Stimulated activated CD8-positive, alpha-beta memory T cell treated with anti-CD3 and anti-CD28 coated beads, Interleukin-2, amount 100 ng/mL, for 1 hour (primary cell): Measurements from ENCODE around the gene MAFG.

ENCODE experiments used
- DNase-seq, 2 donors: peaks; one replicate each; pipeline ENCODE4 v3.0.0-alpha.2; 2020; ENCODE audit warnings: low read depth in 2 of 2

The MAFG gene

DNA sequence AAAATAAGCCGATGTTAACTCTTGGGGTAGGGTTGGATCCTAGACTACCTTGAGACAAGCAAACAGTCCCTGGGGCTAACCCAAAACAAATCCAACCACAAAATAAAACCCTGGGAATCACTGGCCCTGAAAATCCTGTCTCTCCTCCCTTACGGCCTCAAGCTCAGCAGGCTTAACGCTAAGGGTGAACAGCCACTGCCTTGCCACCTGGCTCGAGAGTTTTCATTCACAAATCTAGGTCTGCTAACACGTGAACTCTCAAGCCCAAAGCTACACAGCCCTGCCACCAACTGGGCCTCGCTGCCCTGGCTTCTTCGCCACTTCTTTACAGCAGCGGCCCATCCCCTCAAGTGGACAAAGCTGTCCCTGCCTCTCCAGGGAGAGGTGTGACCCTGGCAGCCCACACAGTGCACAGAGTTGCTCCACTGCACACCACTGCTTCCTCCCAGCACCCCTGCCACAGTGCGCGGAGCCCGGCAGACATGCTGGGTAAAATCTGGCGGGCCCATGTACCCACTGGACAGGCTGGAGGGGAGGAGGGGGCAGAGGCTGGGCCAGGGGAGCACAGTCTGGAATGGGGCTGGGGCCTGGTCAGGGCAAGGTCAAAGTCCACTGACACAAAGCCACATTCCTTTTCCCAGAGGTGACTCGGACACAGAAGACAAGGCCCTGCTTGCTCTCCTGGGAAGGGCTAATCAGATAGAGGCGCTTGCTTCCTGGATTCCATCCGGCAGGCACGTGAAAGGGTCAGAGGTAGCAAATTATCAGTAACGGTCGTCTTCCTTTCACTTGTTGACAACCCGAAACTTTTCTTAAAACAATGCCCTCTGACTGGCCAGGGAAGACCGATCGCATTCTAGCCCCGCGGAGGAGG is 17.3 kb downstream of the MAFG start:
- DNase-seq, result no peak

DNA sequence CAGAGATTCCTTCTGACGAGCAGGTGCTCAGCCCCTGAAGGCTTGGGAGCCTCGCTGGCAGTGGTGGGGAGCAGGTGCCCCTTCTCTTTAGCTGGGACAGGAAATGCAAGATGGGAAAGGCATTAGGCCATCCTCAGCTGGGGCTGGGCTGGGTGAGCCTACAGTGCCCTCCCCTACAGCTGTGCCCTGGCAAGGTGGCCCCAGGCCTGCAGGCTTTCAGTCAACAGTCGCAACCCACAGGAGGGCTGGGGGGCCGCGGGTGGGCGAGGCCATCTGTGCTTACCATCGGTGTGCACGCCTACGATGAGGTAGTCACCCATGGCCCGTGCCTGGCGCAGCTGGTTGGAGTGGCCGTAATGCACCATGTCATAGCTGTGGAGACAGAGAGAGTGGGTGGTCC is 18.3 kb downstream of the MAFG start:
- DNase-seq, result no peak

DNA sequence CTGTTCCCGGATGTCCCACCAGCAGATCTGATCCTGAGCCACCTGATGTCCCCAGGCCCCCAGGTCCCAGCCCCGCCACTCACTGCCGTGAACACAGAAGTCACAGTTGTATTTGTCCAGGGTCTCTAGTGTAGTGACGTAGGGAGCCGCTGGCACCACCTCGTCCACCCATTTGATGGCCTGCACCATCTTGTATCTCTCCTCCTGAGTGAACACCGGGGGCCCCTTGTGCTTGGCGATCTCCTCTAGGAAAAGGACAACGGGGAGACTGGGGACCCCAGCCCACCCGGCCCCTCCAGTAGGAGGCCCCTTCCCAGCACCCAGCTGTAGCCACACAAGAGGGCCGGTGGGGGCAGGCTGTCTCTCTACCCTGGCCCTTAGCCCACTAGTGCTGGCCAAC is 18.7 kb downstream of the MAFG start:
- no peak for DNase-seq

DNA sequence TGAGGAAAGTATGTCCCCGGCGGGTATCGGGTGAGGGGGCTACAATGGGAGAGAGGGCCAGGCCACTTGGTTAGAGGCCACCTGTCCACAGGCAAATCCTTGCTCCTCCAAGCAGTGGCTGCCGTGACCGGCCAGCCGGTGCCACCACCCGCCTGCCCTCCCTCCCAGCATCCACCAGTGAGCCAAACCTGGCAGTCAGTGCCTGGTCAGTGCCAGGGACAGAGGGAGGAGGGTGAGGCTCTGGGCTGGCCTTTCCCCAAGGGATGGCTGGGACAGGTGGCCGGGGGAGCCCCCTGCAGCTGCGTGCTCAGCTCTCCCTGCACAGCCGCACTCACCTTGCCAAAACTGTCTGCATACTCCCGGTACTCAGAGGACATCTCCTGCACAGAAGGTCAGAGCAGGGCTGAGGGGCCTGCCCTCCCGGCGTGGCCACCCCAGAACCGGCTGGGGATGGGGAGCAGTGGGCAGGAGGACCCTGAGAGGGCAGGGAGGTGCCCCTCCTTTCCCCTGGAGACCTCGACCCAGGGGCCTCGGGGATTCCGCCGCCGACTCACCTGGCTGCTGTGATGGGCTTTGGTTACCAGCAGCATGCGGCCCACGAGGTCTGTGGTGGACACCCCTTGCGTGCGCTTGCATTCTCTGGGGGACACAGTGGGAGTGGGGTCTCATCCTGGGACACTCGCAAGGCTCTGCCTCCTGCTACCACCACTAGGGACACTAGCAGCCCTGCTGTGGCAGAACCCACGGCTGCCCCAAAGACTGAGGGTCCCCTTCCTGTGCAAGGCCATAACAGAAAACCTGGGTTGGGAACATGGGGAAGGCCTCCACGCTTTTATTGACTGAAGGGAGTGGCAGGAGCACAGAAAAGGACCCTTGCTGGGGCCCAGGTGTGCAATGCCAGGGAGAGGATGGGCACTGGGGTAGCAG is 20.1 kb downstream of the MAFG start:
- no peak for DNase-seq

DNA sequence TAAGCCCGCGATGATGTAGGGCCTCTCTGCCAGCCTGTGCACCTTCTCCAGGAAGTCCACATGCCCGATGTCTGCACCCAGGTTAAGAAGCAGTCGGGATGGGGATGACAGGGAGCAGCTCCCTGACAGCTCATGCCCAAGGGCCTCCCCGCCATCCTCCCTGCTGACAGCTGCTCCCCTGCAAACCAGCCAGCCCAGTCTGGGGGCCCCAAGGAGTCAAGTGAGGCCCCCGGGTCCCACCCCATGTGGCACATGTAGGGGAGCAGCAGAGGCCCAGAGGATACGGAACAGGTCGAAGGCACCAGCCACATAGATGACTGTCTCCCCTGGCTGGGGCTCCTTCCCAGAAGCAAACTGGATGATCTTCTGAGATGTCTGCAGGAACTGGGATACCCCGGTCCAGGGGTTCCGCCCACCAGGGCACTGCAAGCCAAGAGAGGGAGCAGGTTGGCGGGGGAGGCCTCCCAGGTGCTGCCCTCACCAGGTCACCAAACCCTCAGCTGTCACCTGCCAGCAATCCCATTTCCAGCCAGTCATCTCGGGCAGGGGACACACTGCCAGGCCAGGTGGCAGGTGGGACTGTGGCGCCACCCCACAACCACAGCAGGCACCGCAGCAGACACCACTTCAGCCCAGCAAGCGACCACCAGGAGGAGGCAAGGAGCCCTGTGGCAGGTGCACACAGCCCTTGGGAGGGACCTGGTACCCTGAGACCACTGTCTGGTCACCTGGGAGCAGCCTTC is 20.9 kb downstream of the MAFG start:
- no peak for DNase-seq

DNA sequence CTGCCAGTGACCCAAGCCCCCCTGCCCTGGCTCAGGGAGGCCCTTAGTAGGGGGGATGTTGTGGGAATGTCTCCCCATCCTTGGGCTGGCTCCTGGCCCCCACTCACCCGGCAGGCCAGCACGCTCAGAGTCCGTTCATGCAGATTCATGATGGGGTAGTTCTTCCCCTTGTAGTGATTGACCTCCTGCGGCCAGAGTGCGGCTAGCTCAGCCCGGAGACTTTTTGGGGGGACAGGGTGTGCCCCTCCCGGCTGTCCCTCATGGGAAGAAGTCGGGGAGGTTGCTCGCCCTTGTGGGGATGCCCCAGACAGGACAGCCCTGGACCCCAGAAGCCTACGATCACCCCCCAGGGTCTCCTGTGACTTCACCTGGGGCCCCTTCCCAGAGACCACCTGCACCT is 21.5 kb downstream of the MAFG start:
- no peak for DNase-seq

DNA sequence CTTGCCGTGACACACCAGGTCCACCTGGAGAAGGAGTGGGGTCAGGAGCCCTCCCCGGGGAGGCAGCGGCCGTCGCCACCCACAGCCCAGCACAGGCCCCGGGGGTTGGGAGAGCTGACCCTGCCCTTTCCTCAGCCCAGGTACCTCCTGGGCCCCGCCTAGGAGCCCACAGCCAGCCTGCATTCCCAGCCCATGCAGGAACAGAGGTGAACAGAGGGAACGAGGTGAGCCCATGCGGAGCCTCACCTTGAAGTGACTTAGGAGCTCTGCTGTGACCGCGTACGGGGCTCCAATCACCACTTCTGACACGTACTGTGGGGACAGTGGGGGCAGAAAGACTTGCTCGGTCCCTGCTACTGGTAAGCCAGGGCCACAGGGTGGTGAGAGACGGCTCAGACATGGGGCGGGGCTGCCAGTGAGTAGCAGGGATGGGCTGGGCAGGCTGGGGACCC is 22.1 kb downstream of the MAFG start:
- no peak for DNase-seq

DNA sequence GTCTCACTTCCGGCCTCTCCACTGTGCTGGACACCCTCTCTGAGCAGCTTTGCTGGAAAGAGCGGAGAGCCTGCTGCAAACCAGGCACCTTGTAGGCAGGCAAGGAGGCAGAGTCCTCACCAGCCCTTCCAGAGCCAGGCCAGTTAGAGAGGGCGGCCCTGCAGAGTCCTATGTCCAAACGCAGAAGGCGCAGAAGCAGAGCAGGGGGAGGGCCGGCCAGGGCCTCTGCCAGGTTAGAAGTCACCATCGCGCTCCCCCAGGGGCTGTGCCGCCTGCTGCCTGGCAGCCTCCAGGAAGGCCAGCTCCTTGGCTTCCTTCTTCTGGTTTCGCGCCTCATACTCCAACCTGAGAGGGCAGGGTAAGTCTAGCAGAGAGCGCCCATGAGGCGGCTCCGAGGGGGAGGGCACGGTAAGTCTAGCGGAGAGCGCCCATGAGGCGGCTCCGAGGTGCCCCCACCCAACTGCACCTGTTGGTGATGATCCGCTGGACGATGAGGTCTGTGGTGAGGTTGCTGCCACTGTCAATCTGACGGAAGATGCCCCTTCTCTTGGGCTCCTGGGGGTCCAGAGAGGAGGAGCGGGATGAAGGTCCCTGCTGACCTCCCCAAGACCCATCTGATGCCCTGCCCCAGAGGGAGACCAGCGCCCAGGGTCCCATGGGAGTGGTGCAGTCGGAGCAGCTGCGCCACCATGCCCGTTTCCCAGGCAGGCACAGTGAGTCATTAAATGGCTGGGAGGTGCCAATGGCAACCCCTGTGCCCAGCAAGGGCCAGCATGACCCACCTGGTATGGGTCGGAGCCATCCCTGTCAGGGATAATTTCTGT is 22.7 kb downstream of the MAFG start:
- DNase-seq, result no peak

DNA sequence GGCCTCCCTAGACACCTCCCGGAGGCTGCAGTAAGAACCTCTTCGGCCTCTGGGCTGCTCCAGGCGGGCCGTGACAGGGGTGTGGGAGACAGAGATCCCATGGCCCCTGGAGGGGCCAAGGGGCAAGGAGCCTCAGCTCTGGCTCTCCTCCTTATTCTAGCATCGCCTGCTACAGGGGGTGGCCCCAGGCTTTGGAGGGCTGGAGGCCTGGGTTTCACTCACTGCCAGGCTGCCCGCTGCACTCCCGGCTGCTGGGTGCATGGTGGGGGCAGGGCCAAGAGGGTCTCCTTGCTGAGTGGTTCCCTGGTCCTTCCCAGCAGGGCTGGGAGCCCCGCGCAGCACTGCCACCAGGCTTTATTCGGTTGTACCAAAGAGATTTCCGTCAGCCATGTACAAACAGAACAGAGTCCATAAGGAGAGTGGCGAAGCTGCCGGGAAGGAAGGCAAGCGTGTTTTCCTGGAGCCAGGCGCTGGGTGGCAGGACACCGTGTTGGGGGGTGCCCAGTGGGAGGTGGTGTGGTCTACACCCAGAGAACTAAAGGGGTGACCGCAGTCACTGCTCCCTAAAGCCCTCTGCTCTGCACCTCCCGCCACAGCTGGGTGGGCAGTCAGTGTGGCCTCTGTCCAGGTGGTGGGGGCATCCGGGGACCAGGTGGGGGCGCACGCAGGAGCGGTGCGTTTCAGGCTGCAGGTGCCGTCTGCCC is 23.5 kb downstream of the MAFG start:
- no peak for DNase-seq

DNA sequence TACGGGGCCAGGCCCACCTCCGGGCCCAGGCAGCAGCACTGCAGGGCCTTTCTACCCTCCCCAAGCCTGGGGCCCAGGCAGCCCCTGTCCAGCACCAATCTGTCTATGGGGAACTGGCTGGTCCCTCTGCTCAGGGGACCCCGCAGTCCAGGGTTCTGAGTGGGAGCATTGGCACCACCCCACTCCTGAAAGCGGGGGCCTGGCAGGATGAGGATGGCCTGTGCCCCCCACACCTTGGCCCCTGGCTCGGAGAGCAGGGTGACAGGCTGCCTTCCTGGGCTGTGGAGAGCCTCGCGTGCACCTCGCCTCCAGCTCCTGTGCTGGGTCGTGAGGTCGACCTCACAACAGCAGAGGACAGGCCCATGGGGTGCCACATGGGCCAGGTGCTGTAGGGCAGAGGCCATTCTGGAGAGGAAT is 24.1 kb downstream of the MAFG start:
- DNase-seq, result no peak

DNA sequence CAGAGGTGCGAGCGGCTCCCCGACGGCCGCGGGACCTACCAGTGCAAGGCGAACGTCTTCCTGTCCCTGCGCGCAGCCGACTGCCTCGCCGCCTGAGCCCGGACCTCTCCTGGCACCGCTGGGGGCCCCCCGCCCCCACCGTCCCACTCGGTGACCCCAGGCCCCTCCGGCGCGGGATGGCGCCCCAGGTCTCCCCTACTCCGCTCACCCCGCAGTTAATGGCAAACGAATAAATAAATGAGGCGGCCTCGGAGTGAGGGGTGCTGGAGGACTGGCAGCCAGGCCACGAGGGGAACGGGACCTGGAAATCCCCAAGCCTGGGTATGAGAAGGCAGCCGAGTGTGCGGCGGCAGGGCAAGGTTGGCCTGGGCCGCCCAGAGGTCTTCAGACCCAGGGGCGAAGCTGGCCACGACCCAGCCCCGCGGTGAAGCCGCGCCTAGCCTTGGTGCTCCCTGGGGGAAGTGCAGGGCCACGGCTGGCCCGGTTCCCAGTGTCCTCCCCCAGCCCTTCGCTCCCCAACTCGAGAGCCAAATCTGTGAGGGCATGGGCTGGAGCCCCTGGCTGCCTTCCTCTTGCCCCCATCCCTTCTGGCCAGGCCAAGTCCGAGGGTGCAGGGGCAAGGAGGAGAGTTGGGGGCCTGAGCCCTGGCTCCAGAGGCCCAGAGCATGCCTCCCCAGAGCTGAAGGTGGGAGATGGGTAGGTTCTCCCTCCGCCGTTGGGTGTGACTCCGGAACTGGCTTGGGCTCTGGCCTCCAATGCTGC is 24.7 kb downstream of the MAFG start:
- DNase-seq, result no peak

DNA sequence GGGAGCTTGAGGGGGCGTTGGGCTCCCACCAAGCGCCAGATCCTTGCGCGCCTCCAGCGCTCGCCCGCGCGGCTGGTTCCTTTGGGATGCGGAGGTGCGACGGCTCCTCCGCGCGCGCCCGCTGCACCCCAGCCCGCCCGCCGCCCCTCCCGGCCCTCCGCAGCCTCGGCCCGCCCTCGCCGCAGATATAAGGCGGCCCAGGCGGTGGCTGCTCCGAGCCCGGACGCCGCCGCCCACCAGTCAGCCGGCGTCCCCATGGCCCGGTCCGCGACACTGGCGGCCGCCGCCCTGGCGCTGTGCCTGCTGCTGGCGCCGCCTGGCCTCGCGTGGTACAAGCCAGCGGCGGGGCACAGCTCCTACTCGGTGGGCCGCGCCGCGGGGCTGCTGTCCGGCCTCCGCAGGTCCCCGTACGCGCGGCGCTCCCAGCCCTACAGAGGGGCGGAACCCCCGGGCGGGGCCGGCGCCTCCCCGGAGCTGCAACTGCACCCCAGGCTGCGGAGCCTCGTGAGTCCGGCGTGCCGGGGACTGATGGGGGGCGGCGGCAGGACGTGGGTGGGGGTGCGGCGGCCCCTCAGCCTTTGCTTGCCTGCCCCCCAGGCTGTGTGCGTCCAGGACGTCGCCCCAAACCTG is 25.4 kb downstream of the MAFG start, which contains the start of gene NPB:
NPB (plus strand) TSS at position 216 of the 630 bp plus-strand sequence; CDS start at position 256, 40 bp downstream.
- DNase-seq, result no peak

DNA sequence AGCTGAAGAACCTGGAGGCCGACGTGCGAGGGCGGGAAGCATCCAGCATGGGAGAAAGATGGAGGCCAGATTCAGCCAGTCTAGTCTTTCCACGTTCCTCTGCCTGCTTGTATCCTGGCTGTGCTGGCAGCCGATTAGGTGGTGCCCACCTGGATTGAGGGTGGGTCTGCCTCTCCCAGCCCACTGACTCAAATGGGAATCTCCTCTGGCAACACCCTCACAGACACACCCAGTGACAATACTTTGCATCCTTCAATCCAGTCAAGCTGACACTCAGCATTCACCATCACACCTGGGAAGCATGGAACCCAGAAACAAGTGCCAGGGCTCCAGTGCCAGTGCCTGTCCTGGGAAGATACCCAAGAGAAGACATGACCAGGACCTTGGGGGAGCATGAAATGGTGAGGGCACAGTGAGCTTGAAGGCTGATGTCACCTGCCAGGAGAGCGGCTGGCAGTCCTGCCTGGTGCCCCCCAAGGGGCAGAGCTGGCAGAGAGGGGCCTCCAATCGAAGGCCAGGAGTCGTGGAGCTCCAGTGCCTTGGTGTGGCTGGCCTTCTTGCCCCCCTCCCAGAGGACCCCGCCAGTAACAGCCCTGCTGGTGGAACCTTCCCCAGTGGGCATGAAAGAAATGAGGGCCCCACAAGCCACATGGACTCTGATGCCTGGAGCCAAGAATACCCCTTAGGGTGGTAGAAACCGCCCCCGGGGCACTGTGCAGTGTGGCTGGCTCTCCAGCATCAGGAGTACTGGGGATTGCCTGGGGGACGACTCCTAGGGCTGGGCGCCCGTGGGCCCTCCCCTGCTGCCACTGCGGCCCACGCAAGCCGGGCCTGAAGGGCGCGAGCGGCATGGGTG is 26.1 kb downstream of the MAFG start:
- no peak for DNase-seq

DNA sequence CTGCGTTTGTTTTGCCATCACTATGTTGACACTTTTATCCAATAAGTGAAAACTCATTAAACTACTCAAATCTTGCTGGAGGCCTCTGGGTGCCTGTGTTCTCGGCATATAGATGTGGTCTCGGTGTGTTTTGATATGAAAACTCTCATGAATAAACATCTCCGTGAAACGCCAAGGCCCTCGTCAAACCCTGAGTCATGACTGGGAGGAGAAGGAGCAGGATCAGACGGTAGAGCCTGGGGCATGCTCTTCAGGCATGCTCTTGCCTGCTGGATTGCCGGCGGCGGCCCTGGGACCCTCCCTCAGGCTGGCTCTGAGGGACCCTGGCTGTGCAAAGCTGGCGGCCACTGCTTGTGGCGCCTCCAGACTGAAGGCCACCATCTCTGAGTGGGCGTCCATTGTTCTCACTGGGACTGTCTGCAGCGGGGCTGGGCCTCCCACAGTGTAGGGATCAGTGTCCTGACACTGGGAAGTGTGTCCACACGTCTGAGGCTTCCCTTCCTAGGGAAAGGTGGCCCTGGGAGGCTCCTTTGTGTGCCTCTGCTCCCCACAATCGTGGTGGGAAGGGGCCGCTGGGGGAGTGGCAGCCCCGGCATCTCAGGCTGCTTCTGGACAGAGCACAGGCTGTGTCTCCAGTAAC is 27.2 kb downstream of the MAFG start:
- no peak for DNase-seq

DNA sequence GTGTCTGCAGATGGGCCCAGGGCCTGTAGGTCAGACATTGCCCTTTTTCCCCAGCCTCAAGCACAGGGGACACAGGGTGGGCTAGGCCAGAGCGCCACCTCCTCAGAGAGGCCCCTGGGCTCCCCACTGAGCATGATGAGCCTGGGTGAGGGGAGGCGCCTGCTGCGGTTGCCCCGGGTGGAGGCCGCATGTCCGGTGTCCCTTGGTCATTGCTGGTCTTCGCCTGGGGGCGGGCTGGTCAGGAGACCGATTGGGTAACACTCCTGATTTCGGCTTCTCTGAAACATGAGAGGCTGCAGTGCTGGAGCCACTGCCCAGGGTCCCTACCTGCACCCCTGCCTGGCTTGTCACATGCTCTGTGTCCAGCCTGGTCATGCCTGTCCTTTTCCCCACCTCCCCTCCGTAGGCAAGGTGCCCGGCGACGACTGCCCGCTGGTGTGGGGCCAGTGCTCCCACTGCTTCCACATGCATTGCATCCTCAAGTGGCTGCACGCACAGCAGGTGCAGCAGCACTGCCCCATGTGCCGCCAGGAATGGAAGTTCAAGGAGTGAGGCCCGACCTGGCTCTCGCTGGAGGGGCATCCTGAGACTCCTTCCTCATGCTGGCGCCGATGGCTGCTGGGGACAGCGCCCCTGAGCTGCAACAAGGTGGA is 27.9 kb downstream of the MAFG start:
- no peak for DNase-seq

DNA sequence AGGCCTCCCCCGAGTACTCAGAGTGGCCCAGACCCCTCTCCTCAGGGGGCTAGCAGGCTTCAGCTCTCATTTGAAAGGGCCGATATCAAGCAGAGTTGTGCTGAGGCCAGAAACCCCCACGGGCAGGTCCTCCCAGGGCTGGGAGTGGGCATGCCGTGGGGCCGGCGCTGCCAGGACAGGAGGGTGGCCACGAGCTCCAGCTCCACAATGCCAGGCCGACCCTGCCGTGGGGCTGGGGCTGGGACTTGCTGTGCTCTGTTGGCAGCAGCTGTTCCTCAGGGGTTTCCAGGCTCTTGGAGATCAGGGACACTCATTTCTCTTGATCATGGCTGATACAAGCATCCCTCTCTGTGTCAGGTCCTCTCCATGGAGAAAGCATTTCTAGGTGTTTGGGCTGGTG is 28.6 kb downstream of the MAFG start:
- no peak for DNase-seq
